HepG2 (cell line): Measurements from ENCODE around the gene IDUA. TPM values are rescaled to one million over a fixed set of nuclear protein-coding genes. Genes with fewer than 3 reads are reported as not detected.

ENCODE experiments used
- CHD4 ChIP-seq: fragments of 200-600 bp; sonication (generic); IDR thresholded peaks from 2 replicates; pipeline ENCODE4 v1.7.0; 2017; ENCODE audit warnings: mild to moderate bottlenecking, low read length, borderline replicate concordance
- DZIP1 ChIP-seq: sonication (generic); formaldehyde crosslinking; IDR thresholded peaks from 2 replicates; pipeline ENCODE4 v1.5.0; 2020; ENCODE audit warnings: mild to moderate bottlenecking, missing genetic modification reagents
- ELF3 ChIP-seq: IDR thresholded peaks from 2 replicates; pipeline ENCODE4 v1.6.1; 2016; ENCODE audit warnings: missing genetic modification reagents, missing compliant biosample characterization
- ETV5 ChIP-seq: IDR thresholded peaks from 2 replicates; pipeline ENCODE4 v1.6.1; 2018; ENCODE audit warnings: missing biosample characterization, missing genetic modification reagents, inconsistent platforms, borderline replicate concordance
- FOXO1 ChIP-seq: sonication (generic); formaldehyde crosslinking; IDR thresholded peaks from 2 replicates; pipeline ENCODE4 v1.4.0; 2020; ENCODE audit warnings: missing genetic modification reagents
- HNRNPL ChIP-seq: fragments of 200-400 bp; formaldehyde crosslinking; IDR thresholded peaks from 2 replicates; pipeline ENCODE4 v1.6.1; 2017; ENCODE audit warnings: mild to moderate bottlenecking, low read depth, low read length
- HNRNPLL ChIP-seq: fragments of 200-400 bp; formaldehyde crosslinking; IDR thresholded peaks from 2 replicates; pipeline ENCODE4 v1.6.1; 2017; ENCODE audit warnings: mild to moderate bottlenecking, low read depth, low read length; ENCODE audit not compliant: poor library complexity, severe bottlenecking
- KLF11 ChIP-seq: IDR thresholded peaks from 2 replicates; pipeline ENCODE4 v1.6.1; 2016; ENCODE audit warnings: missing compliant biosample characterization
- KMT2B ChIP-seq: IDR thresholded peaks from 2 replicates; pipeline ENCODE4 v1.6.1; 2016; ENCODE audit warnings: missing genetic modification reagents, missing compliant biosample characterization
- LCORL ChIP-seq, 2 experiments: fragments of 450-650 bp in 1 of 2; sonication (generic) in 1 of 2; formaldehyde crosslinking in 1 of 2; IDR thresholded peaks; 2 replicates each; pipeline versions ENCODE4 v1.5.0 to v1.6.1; 2017 to 2020; ENCODE audit warnings: antibody characterized with exemption in 1 of 2, missing genetic modification reagents in 1 of 2
- MTF1 ChIP-seq: sonication (generic); formaldehyde crosslinking; IDR thresholded peaks from 2 replicates; pipeline ENCODE4 v1.5.0; 2020; ENCODE audit warnings: missing genetic modification reagents
- PPARG ChIP-seq: conservative IDR thresholded peaks from 2 replicates; pipeline ENCODE4 v1.6.1; 2016; ENCODE audit warnings: missing biosample characterization, missing genetic modification reagents
- SOX5 ChIP-seq: IDR thresholded peaks from 2 replicates; pipeline ENCODE4 v1.6.1; 2016; ENCODE audit warnings: borderline replicate concordance
- ZBTB37 ChIP-seq: sonication (generic); formaldehyde crosslinking; IDR thresholded peaks from 2 replicates; pipeline ENCODE4 v1.4.0; 2020; ENCODE audit warnings: mild to moderate bottlenecking, missing genetic modification reagents
- ZBTB7B ChIP-seq: sonication (generic); formaldehyde crosslinking; IDR thresholded peaks from 2 replicates; pipeline ENCODE4 v1.4.0; 2020; ENCODE audit warnings: missing genetic modification reagents
- ZMYM3 ChIP-seq: sonication (generic); formaldehyde crosslinking; IDR thresholded peaks from 2 replicates; pipeline ENCODE4 v1.5.1; 2020; ENCODE audit warnings: mild to moderate bottlenecking, missing genetic modification reagents
- ZNF230 ChIP-seq: sonication (generic); formaldehyde crosslinking; IDR thresholded peaks from 2 replicates; pipeline ENCODE4 v1.4.0; 2020; ENCODE audit warnings: mild to moderate bottlenecking, missing genetic modification reagents
- ZNF232 ChIP-seq: sonication (generic); formaldehyde crosslinking; IDR thresholded peaks from 2 replicates; pipeline ENCODE4 v1.4.0; 2020; ENCODE audit warnings: missing genetic modification reagents, borderline replicate concordance
- ZNF329 ChIP-seq: sonication (generic); formaldehyde crosslinking; IDR thresholded peaks from 2 replicates; pipeline ENCODE4 v1.9.0; 2021; ENCODE audit warnings: low read depth, mild to moderate bottlenecking, missing genetic modification reagents
- ZNF772 ChIP-seq: sonication (generic); formaldehyde crosslinking; IDR thresholded peaks from 2 replicates; pipeline ENCODE4 v1.5.0; 2020; ENCODE audit warnings: mild to moderate bottlenecking, missing genetic modification reagents
- ZNF790 ChIP-seq: sonication (generic); formaldehyde crosslinking; IDR thresholded peaks from 2 replicates; pipeline ENCODE4 v1.8.0; 2022; ENCODE audit warnings: missing genetic modification reagents, mild to moderate bottlenecking, borderline replicate concordance
- ZSCAN9 ChIP-seq: IDR thresholded peaks from 2 replicates; pipeline ENCODE4 v1.6.1; 2016; ENCODE audit warnings: borderline replicate concordance
- polyA plus RNA-seq, 8 experiments: library from polyadenylated mRNA; depleted of rRNA in 3 of 8; stranded (reverse) in 7 of 8; unstranded in 1 of 8; fragments of >200 nt; fragmentation: Illumina TruSeq in 4 of 8; extraction: Trizol in 4 of 8; gene quantifications; 2 replicates each; pipeline versions ENCODE4 v1.2.1 to v1.2.3, GENCODE V29; 2011 to 2016; ENCODE audit warnings: low read depth in 4 of 8, missing spikeins in 1 of 8, mixed read lengths in 1 of 8; ENCODE audit not compliant: insufficient read depth in 1 of 8
- total RNA-seq, 5 experiments: library from RNA; depleted of rRNA; stranded (reverse); fragments of >200 nt; fragmentation: Illumina TruSeq; extraction: Trizol; gene quantifications; 2 replicates each; pipeline ENCODE4 v1.2.3, GENCODE V29; 2016; ENCODE audit warnings: low read depth in 1 of 5
- TF ChIP-seq, protein P1 (sequence below): sonication (generic); formaldehyde crosslinking; IDR thresholded peaks from 2 replicates; pipeline ENCODE4 v1.5.0; 2020; ENCODE audit warnings: missing genetic modification reagents
- TF ChIP-seq, protein P2 (sequence below): IDR thresholded peaks from 2 replicates; pipeline ENCODE4 v1.6.1; 2012; ENCODE audit warnings: low read depth, low read length, improper control_type of control experiment

Gene IDUA
- total and polyA plus RNA-seq, 2 of the 13 experiments (the other 11 are each of a cell fraction or from before 2014, with no cell fraction given), result 0.77 to 1.0 TPM

DNA sequence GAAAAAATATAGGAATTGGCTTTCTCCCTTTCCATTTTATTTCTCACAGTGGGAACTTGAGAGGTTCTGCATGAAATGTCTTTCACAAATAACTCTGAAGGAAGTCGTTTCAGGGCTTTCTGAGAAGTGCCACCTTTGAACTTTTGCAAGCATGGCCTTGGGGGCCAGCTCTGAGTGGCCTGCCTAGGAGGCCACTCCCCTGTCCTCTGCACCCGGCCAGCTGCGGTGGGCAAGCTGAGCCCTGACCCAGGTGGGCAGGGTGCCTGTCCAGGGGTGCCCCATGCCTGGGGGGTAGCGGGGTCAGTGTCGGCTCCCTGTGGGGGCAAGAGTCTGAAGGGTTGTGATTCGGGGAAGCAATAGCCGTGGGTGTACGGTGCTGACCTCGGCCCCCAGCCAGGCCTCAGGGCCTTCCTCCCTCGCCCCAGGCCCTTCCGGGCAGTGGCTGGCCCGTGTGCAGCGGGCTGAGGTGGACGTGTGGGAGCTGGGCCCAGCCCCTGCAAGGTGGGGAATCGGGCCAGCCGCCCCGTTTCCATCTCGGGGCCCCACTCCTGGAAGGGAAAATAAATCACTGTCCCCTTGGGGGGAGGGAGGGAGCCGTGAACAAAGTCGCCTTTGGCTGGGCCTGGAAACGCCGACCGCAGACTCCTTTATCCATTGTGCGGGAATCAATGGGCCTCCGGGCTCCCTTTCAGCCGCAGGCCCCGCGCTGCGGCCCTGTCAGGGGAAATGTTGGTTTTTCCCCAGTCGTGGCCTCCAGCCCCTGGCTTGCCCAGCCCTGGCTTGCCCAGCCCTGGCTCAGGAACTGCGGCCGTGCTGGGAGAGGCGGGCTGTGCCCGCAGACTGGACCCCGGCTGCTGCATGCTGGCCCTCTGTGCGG, 27.7 kb downstream of the IDUA start (continued):
- TF ChIP-seq ZSCAN9 (CRISPR knock-in tag) (no peak), LCORL (IDR thresholded peaks at IDR 0.05) (no peak), LCORL (CRISPR knock-in tag; IDR thresholded peaks at IDR 0.05) (peak; percentile 57), ZNF232 (no peak), KLF11 (CRISPR knock-in tag) (no peak), ETV5 (0 out of 2 replicates have a peak, but pooled peaks have one; percentile 11), ZNF230 (0 out of 2 replicates have a peak, but pooled peaks have one; percentile 41), ZMYM3 (CRISPR knock-in tag) (no peak), DZIP1 (no peak), CHD4 (0 out of 2 replicates have a peak, but pooled peaks have one; percentile 24), HNRNPL (peak; percentile 97), HNRNPLL (no peak), ELF3 (CRISPR knock-in tag) (no peak), KMT2B (no peak), MTF1 (CRISPR knock-in tag) (peak; percentile 85; the same call in 1 of the 2 replicates), ZNF790 (CRISPR knock-in tag) (no peak), ZBTB7B (CRISPR knock-in tag) (peak; percentile 42; the same call in 1 of the 2 replicates), ZBTB37 (CRISPR knock-in tag) (0 out of 2 replicates have a peak, but pooled peaks have one; percentile 34), PPARG (CRISPR knock-in tag) (0 out of 2 replicates have a peak, but pooled peaks have one; percentile 31), FOXO1 (CRISPR knock-in tag) (no peak), ZNF772 (CRISPR knock-in tag) (no peak), ZNF329 (CRISPR knock-in tag) (no peak), SOX5 (no peak)
- TF ChIP-seq, protein P1, sequence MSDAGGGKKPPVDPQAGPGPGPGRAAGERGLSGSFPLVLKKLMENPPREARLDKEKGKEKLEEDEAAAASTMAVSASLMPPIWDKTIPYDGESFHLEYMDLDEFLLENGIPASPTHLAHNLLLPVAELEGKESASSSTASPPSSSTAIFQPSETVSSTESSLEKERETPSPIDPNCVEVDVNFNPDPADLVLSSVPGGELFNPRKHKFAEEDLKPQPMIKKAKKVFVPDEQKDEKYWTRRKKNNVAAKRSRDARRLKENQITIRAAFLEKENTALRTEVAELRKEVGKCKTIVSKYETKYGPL, result no peak
- TF ChIP-seq, protein P2, sequence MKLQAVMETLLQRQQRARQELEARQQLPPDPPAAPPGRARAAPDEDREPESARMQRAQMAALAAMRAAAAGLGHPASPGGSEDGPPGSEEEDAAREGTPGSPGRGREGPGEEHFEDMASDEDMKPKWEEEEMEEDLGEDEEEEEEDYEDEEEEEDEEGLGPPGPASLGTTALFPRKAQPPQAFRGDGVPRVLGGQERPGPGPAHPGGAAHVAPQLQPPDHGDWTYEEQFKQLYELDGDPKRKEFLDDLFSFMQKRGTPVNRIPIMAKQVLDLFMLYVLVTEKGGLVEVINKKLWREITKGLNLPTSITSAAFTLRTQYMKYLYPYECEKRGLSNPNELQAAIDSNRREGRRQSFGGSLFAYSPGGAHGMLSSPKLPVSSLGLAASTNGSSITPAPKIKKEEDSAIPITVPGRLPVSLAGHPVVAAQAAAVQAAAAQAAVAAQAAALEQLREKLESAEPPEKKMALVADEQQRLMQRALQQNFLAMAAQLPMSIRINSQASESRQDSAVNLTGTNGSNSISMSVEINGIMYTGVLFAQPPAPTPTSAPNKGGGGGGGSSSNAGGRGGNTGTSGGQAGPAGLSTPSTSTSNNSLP, result no peak
